ENCODE data around the gene BICDL2.

GRCh38 chr16:2985893-2986355 is 50.8 kb downstream of the BICDL2 start:
- peak in 2 of 7 experiments; percentile 3 to 9 for TF ChIP-seq CTCF (IDR thresholded peaks at IDR 0.05)
- peak in 1 of 3 donors; percentile 17 for TF ChIP-seq POLR2A (IDR thresholded peaks at IDR 0.05)

Measured in body of pancreas (tissue), 4 donors.